NCI-H1436 treated with DMSO at 0.1 percent for 48 hours (cell line): Measurements from ENCODE around the gene UCHL1.
"Not testable (repeated sequence)": the region's sequence is repeated elsewhere in the genome, so short reads cannot be mapped to it uniquely, and the experiment has no call there.

Experiments used
- DNase-seq: peaks from one replicate; lab custom pipeline; 2025; lab: John Stamatoyannopoulos, UW

The UCHL1 gene

DNA sequence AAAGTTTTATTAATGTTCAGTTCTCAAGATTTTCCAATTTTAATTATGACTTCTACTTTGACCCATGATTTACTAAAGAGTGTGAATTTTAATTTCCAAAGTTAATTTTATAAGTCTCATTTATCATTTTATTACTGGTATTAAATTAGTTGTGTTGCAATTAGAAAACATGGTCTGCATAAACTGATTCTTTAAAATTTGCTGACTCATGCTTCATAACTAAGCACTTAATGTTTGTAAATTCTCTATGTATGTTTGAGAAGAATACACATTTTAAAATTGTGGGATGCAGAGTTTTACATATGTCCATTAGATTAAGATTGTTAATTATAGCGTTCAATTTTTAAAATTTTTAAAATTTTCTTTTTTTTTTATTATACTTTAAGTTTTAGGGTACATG is 20.2 kb upstream of the UCHL1 start:
- no peak for DNase-seq

DNA sequence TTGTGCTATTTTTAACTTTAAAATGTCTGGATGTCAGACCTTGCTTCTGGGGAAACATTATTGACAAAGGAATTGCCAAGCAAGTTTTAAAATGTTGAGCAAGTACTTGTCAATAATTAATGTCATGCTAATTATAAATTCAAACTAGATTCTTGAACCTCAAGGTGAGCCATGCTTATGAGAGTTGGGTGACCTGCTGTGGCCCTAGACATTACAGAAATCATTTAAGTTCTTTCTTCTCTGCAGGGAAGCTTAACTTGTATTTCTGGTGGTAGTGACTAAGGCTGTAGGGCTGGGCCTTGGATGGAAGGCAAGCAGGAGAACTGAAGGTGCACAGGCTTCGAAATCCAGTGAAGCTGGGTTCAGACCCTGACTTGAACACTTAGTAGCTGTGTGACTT is 14.8 kb upstream of the UCHL1 start:
- DNase-seq: no peak

DNA sequence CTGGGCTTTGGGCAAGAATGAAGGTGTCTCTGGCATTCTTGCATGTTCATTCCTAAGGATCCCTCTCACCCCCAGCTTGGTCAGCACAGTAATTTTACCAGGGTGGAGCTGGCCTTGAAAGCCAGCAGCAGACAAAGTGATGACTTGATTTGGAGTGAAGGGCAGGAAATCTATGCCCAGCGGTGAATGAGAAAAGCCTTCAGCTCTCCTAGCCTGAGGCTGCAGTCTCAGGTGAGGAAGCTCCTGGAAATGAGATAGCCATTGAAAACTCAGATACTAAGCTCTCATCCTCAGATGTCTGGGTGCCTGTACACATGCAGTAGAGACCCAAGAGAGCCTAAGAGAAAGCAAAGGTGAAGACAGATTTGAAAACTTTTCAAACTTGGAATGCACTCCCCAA is 10.7 kb upstream of the UCHL1 start:
- DNase-seq: no peak

DNA sequence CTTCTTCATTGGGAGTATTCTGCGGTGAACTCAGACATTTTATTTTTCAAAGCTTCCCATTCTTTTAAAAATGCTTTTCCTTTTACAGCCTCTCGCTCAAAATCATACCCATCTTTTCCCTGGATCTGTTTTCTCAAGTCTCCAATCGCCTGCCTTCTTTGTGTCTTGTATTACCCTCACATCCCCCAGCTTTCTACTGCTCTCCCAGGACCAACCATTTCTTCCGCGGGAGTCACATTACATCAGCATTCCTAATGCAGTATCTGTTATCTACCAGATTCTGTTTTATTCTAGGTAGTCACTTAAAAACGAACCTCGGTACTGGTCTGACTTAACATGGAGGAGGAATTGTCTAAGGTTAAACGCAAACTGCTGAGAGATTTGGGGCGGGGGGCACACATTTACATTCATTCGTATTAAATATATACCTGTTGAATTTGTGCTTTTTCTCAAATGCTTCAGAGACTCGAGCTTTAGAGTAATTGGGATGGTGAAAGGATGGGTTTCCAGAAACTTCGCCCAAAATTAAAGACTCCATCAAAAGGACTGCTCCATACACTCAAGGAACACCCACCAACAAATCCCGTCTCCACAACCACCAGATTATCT is 493 bp upstream of the UCHL1 start:
- DNase-seq: no peak

DNA sequence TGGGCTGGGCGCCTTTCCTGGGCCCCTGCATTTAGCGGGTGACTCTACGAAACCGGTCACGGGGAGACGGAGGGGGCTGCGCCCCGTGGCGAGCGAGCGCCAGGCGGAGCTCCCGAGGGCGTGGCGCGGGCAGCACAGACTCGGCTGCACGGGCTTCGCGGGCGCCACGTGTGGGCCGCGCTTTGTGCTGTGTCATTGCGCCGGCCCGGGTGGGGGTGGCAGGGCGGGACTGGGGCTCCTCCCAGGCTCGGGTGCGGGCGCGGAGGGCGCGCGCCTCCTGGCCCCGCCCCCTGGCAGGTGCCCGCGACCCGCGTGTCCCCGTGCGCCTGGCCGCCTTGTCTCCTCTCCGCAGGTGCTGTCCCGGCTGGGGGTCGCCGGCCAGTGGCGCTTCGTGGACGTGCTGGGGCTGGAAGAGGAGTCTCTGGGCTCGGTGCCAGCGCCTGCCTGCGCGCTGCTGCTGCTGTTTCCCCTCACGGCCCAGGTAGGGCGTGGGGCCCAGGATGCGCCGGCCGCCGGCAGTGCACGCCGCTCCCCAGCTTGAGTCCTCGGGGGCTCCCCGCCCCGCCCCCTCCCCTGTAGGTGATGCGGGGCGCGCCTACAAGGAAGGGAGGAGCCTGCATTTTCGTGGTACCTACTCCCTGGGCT is 651 bp downstream of the UCHL1 start:
- no peak for DNase-seq

DNA sequence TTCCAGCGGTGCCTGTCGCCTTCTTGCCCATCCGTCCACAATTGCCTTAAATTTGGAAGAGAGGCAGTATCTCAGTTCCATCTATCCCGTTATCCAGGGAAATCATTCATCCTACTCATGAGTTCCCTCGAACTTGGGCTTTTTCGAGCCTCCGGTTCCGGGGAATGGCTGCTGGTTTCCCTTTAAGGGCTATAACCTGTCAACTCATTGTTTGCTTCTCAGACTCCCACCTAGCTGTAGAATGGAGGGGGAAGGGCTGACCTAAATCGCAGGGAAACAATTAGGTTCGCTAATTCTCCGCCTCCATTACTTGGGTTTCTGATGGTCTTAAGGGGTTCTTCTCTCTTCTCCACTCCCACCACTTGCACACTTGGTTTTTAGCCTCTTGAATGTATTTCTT is 1.2 kb downstream of the UCHL1 start:
- DNase-seq: no peak

DNA sequence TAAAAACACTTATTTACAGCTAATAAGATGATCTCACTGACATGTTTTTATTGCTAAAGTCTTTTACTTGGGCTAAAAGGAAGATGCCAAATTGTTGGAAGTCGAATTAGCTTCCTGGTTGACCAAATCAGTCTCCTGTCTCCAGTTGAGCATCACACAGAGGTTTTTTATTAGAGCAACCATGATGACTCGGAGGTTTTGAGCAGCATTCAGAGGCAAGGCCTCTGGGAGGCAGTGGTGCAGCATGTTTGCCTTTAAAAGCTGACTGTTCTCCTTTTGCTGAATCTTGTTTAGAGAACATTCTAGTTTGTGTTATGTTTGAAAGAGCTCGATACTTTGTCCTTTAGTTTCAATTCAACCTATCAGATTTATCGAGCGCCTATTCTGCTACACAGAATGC is 2.1 kb downstream of the UCHL1 start:
- DNase-seq: peak; percentile 39

DNA sequence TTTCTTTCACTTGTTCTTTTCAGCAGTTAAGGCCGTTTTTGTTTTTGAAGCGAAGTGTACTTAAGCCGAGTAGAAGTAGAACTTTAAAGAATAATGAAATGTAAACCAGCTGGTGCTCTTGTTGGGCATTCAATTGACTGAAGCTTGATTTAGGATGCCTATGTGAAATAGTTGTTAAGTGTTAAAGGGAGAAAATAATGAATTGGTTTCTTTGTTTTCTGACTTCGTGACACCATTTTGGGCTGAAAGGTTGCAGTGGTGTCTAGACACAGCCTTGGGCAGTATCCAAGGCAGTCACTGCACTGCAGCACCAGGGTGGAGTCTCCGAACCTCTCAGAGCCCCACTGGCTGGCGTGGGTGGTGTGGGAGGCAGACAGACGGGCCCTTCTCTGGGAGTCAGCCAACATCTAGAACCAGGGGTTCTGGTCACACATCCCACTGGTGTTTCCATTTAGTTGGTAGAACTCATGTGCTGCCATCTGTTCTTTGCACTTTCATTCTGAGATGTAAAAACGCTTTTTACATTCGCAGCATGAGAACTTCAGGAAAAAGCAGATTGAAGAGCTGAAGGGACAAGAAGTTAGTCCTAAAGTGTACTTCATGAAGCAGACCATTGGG is 3.5 kb downstream of the UCHL1 start:
- no peak for DNase-seq

DNA sequence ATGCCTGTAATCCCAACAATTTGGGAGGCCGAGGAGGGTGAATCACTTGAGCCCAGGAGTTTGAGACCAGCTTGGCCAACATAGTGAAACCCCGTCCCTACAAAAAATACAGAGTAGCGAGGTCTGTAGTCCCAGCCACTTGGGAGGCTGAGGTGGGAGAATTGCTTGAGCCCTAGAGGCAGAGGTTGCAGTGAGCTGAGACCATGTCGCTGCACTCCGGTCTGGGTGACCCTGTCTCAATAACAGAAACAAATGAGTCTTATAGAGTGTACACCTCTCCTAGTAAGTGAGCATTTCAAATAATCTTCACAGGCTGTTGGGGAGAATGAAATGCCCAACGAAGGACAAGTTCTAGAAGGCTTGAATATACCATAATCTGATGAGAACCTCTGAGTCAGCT is 5.5 kb downstream of the UCHL1 start:
- no peak for DNase-seq

DNA sequence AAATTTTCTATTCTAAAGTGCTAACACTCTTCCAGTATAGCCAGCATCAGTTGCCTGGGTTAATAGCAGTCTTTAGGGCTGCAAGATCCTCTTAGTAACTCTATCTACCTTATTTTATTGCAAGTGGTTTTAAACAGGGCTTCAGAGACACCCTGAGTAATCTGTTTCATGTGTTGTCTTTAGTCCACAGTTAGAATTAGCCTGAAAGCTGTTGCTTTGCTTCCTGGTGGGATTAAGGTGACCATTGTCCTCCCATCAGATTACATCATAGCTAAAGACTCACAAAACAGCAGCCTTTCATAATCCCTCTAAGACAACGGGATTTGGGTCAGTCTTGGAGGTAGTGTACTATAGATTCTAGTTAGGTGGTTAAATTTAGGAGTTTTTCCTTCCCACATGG is 7.5 kb downstream of the UCHL1 start:
- no peak for DNase-seq

DNA sequence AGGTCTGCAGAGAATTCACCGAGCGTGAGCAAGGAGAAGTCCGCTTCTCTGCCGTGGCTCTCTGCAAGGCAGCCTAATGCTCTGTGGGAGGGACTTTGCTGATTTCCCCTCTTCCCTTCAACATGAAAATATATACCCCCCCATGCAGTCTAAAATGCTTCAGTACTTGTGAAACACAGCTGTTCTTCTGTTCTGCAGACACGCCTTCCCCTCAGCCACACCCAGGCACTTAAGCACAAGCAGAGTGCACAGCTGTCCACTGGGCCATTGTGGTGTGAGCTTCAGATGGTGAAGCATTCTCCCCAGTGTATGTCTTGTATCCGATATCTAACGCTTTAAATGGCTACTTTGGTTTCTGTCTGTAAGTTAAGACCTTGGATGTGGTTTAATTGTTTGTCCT is 11.3 kb downstream of the UCHL1 start:
- no peak for DNase-seq

DNA sequence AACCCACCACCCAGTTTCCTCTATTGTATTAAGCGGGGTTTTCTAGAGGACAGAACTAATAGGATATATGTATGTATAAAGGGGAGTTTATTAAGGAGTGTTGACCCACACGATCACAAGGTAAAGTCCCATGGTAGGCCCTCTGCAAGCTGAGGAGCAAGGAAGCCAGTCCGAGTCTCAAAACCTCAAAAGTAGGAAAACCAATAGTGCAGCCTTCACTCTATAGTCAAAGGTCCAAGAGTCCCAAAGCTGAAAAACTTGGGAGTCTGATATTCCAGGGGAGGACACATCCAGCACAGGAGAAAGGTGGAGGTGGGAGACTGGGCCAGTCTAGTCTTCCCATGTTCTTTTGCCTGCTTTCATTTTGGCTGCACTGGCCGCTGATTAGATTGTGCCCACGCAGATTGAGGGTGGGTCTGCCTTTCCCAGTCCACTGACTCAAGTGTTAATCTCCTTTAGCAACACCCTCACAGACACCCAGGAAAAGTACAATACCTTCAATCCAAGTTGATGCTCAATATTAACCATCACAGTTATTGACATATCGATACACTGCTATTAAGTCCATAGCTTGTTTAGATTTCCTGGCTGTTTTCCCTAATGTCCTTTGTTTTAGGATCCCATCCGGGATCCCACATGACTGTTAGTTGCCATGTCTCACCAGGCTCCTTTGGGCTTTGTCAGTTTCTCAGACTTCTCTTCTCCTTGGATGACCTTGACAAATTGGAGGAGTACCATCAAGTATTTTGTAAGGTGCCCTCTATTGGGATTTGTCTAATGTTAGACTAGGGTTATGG is 12.2 kb downstream of the UCHL1 start:
- DNase-seq: no peak

DNA sequence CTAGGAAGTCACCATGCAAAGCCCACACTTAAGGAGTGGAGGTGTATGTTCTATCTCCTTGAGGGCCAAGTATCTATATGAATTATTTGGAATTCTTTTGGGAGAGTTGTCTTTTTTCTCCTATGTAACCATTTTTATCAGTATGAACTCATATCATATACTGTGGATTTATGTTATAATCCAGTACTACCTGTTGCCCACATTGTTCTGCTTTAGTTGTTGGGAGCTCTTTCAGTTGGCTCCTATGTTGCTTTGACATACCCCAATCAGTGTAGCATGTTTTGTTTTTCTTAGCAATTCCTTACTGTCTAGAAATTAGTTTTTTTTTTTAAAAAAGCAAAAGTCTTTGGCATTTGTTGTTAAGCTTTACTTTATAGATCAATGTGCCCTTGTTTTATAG is 13.0 kb downstream of the UCHL1 start:
- no peak for DNase-seq

DNA sequence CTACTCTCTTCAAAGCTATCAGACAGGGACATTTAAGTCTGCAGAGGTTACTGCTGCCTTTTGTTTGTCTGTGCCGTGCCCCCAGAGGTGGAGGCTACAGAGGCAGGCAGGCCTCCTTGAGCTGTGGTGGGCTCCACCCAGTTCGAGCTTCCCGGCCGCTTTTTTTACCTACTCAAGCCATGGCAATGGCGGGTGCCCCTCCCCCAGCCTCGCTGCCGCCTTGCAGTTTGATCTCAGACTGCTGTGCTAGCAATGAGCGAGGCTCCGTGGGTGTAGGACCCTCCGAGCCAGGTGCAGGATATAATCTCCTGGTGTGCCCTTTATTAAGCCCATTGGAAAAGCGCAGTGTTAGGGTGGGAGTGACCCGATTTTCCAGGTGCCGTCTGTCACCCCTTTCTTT is 19.2 kb downstream of the UCHL1 start:
- not testable (repeated sequence) for DNase-seq

DNA sequence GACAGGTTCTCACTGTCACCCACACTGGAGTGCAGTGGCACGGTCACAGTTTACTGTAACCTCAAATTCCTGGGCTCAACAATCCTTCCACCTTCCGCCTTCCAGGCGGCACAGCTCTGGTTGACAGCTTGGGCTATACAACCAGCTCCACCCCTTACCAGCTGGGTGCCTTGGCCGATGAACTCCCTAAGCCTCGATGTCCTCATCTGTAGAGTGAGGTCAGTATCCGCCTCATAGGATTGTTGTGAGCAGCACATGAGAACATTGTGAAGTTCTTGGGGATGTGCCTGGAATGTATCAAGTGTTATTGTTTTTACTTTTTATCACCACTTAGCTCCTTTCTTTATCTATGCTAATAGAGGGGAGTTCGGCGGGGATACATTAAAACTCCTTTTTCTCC is 23.3 kb downstream of the UCHL1 start:
- no peak for DNase-seq

DNA sequence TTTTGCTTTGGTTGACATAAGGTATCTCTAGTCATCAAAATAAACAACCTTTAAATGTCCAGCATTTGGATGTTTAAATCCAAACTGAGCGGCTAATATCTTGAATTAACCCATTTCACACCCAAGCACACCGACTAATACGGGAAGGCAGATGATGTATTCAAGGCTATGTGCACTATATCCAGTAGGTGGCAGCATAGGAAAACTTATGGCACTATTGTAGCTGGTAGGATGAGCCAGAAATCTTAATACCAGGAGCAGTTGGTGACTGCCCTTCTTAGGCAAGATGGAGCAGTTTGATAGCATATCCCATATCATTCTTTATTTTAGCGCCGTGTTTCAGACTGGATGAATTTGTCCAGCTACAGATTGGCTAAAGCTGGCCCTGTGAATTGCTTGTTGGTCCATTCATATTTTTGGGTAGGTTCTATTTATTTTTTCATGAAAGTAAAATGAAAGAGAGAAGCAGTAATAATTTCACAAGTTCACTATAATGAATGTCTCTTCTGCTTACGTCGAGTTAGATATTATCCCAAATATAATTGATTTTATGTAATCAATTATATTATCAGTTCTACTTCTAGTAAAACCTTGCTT is 24.4 kb downstream of the UCHL1 start:
- DNase-seq: peak; percentile 50

DNA sequence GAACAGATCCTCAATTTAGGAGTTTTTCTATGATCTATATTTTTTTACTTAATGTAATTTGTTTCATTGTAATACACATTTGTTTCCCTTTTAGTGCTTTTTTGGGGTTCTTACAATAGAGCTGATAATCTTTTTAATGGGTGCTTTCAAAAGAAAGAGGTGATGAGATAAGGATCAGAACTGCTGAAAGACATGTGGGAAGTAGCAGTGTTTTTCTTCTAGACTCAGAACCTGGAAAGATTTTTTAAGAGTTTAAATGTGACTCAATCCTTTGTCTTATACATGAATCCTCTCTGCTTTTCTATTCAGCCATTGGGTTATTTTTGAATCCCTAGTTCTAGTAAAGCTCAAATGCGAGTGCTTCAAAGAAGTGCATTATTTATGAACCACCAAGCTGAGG is 25.6 kb downstream of the UCHL1 start:
- no peak for DNase-seq

DNA sequence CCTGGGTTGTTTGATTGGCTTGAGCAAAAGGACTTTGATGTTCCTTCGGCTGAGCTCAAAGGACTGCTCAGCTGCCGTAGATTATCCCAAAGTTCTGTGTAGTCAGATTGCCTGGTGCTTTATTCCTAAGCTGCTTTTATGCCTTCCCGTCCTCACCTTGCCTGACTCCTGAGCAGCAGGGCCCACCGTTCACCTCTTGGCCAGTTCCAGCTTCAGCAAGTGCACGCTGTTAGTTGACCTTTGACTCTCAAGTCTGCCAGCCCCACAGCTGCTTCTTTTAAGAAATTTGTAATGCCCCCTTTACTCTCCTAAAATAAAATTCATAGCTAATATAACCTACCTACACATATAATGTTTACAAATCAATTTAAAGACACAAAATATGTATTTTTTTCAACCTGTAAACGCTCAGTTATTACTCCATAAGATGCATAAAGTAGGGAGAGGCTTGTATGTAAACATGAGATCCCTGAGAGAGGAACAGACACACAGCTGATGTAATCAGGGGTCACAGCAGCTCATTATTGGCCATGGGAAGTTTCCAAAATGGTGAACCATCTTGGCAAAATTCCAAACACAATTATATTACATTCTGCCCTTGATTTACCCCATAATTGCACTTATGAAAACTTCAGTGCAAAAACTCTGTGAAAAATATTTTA is 28.6 kb downstream of the UCHL1 start:
- DNase-seq: no peak

DNA sequence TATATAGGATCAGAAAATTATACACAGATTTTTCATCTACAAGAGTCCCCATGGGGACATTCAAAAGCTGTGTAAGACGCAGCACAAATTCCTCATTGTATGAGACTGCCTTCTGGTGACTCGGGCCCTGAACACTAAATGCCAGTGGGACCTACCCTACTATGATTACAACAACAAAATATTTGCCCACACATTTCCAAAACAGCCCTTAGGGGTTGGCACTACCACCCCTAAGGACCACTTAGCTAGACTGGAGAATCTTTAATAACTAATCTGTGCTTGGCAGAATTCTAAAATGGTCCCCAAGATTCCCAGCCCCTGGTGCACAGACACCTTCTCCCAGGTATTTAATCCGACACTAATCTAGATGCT is 29.1 kb downstream of the UCHL1 start:
- no peak for DNase-seq

DNA sequence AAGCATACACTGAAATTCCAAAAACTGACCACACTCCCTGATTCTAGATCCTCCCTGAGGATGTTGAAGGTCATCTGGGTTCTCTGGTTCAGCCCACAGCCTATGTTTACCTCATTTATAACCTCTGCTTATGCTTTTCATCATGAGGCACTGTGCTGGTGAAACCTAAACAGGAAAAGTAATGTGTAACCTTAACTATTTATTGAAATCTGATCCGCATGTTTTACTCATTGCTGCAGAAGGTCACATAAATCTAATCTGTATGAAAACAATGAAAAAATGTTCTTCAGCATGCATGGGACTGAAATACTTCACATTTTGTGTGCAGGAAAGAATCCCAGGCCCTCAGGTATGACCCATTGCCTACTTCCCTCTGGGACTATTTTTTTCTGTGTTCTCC is 30.3 kb downstream of the UCHL1 start:
- DNase-seq: no peak

DNA sequence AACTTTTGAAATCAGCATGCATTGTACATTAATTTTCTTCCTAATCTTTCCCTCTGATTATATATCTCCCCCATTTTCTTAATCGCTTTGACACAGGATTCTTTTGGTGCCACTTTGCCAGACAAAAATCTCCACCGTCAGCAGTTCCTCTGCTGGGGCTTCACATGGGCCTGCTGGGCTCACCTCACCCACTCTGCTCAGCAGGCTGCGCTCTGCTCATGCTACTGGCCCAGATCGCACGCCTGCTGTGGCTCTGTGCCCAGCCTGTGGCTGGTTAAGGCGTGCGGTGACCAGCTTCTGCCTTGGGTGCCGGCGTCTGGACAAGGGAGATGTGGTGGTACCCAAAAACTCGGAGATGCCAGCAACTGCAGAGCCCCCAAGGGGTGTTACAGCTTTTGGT is 31.1 kb downstream of the UCHL1 start:
- no peak for DNase-seq

DNA sequence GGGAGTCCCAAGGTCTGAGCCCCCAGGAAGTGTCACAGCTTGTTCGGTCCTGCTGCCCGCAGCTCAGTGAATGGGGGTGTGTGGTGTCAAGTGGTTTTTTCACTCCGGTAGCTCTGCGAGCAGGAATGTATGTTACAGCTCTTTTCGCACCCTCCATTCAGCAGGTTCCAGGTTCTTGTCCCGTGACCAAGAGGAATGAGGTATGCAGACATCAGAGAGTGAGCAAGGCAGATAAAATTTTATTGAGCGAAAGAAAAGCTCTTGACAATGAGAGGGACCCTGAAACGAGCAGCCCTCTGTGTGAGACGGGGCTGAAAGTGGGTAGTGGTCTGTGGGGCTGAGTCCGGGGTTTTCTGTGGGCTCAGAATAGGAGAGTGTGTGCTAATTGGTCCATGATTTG is 31.5 kb downstream of the UCHL1 start:
- no peak for DNase-seq
